Measurements from ENCODE around the gene RAB13.
"Not testable (repeated sequence)": the region's sequence is repeated elsewhere in the genome, so short reads cannot be mapped to it uniquely, and the experiment has no call there.

The RAB13 gene

GRCh38 chr1:153985941-153986761 is at the start of gene RAB13:
Gene RAB13 (minus strand): TSS chr1:153986339. CDS start chr1:153986236, 103 bp downstream.
- peak; percentile 59 for DNase-seq

- not testable (repeated sequence) for DNase-seq
Measured at GRCh38 chr1:154033697-154034096, 47.6 kb upstream of the RAB13 start.

GRCh38 chr1:154019940-154020339 is 33.8 kb upstream of the RAB13 start:
- no peak for DNase-seq

- no peak for DNase-seq
Measured at GRCh38 chr1:154019269-154019668, 33.1 kb upstream of the RAB13 start.

- DNase-seq, result peak; percentile 34
Measured at GRCh38 chr1:154014154-154014907, 28.2 kb upstream of the RAB13 start.

- DNase-seq, result not testable (repeated sequence)
Measured at GRCh38 chr1:154012543-154012942, 26.4 kb upstream of the RAB13 start.

- DNase-seq, result no peak
Measured at GRCh38 chr1:154012129-154012528, 26.0 kb upstream of the RAB13 start.

GRCh38 chr1:154006136-154006535 is 20.0 kb upstream of the RAB13 start:
- no peak for DNase-seq

GRCh38 chr1:154000420-154000819 is 14.3 kb upstream of the RAB13 start:
- DNase-seq, result no peak

GRCh38 chr1:153996882-153997281 is 10.7 kb upstream of the RAB13 start:
- not testable (repeated sequence) for DNase-seq

GRCh38 chr1:153995640-153996039 is 9.5 kb upstream of the RAB13 start:
- DNase-seq, result no peak

- DNase-seq, result no peak
Measured at GRCh38 chr1:153995202-153995601, 9.1 kb upstream of the RAB13 start.

GRCh38 chr1:153991806-153992205 is 5.7 kb upstream of the RAB13 start:
- DNase-seq, result no peak

GRCh38 chr1:153991151-153991630 is 5.1 kb upstream of the RAB13 start:
- no peak for DNase-seq

GRCh38 chr1:153990468-153991150 is 4.5 kb upstream of the RAB13 start, which contains the start of gene RPS27:
Gene RPS27 (plus strand): TSS chr1:153990762. CDS start chr1:153990797, 35 bp downstream.
- peak; percentile 95 for DNase-seq

GRCh38 chr1:153987621-153988020 is 1.5 kb upstream of the RAB13 start:
- DNase-seq, result no peak

- DNase-seq, result no peak
Measured at GRCh38 chr1:153985341-153985912, 712 bp downstream of the RAB13 start.

- no peak for DNase-seq
Measured at GRCh38 chr1:153984123-153984894, 1.8 kb downstream of the RAB13 start.

- not testable (repeated sequence) for DNase-seq
Measured at GRCh38 chr1:153981735-153982134, 4.4 kb downstream of the RAB13 start.

- DNase-seq, result not testable (repeated sequence)
Measured at GRCh38 chr1:153979091-153979490, 7.0 kb downstream of the RAB13 start.

- no peak for DNase-seq
Measured at GRCh38 chr1:153978274-153978909, 7.7 kb downstream of the RAB13 start.

All from DMS79 (cell line).